ENCODE data around the gene NR1H3. TPM values are rescaled to one million over a fixed set of nuclear protein-coding genes. Genes with fewer than 3 reads are reported as not detected.
A peak's percentile ranks its signal among the peaks of the same experiment; 100 is the strongest.
"Not testable (repeated sequence)": the region's sequence is repeated elsewhere in the genome, so short reads cannot be mapped to it uniquely, and the experiment has no call there.

NR1H3 gene
- total RNA-seq = 10 to 100 TPM; 56.1 to 92.4 (median 91.1) TPM

DNA sequence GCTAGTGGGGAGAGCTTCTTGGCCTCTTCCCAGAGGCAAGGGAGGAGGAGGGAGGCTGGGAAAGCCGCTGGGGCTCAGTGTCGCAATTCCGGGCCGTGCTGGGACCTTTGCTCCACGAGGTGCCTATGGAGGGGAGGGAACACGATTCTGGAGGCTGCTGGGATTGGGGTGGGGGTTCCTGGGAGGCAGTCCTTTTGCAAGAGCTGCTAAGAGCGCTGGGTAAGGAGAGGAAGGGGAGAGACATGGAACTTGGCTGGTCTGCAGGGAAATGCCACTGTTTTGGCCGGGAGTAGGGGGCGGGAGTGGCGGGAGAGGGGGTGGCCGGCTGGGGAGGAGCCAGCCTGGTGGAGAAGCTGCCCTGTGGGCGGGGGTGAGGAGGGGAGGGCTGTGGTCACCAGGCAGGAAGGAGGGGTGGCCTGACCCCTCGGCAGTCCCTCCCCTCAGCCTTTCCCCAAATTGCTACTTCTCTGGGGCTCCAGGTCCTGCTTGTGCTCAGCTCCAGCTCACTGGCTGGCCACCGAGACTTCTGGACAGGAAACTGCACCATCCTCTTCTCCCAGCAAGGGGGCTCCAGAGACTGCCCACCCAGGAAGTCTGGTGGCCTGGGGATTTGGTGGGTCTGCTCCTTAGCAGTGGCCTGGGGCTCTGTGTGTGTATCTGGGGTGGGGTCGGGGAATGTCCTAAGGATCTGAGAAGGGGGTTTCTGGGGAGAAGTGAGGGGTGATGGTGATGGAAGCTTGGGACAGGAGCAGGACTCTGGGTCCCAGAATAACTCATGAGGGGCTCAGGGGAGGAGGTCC, at the start of gene NR1H3:
Gene NR1H3 (plus strand): TSS at position 480 of the 800 bp plus-strand sequence. CDS start 1,221 bp downstream, outside the sequence.
- Histone ChIP-seq H3K9me3 (no peaks in the 10 kb centered on the region), H3K4me1 (peaks cover 4% of the 10 kb centered on the region in 2 donors), H3K27me3 (no peaks in the 10 kb centered on the region), H3K36me3 (no peaks in the 10 kb centered on the region), H3K27ac (peak within 1 kb of the TSS; percentile 78 to 96), H3K4me3 (peak within 1 kb of the TSS; percentile 40 to 63 (median 41))
- DNase-seq (ENCODE audit: low spot score in 2 of 2) = peak; percentile 56 to 71
- intact Hi-C loops (cut with DNase I; ENCODE audit: low total_unique reads) = loop anchor here (10.0 kb wide), 1 partner anchor 73 kb away; the partner anchor contains the start of gene PACSIN3
- TF ChIP-seq CTCF (IDR thresholded peaks at IDR 0.05) (peak; percentile 45 to 59 (median 46)), POLR2A (IDR thresholded peaks at IDR 0.05) (no peak), POLR2AphosphoS5 (IDR thresholded peaks at IDR 0.05) (peak in 2 of 3 donors; percentile 76 to 82)

DNA sequence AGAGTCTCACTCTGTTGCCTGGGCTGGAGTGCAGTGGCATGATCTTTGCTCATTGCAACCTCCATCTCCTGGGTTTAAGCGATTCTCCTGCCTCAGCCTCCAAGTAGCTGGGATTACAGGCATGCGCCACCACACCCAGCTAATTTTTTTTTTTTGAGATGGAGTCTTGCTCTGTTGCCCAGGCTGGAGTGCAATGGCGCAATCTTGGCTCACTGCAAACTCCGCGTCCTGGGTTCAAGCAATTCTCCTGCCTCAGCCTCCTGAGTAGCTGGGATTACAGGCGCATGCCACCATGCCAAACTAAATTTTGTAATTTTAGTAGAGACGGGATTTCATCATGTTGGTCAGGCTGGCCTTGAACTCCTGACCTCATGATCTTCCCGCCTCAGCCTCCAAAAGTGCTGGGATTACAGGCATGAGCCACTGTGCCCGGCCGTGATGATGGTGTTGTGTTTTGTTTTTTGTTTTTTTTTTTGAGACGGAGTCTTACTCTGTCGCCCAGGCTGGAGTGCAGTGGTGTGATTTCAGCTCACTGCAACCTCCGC, 49.7 kb upstream of the NR1H3 start:
- intact Hi-C loops (cut with DNase I; ENCODE audit: low total_unique reads); H3K9me3 ChIP-seq; H3K36me3 ChIP-seq; H3K4me3 ChIP-seq; H3K4me1 ChIP-seq; DNase-seq (ENCODE audit: low spot score in 2 of 2); H3K27ac ChIP-seq; H3K27me3 ChIP-seq: not testable (repeated sequence)

- Histone ChIP-seq H3K36me3 (no peaks in the 10 kb centered on the region), H3K27ac (no peak overlapping the region), H3K9me3 (no peaks in the 10 kb centered on the region), H3K27me3 (no peaks in the 10 kb centered on the region), H3K4me3 (no peak overlapping the region), H3K4me1 (no peaks in the 10 kb centered on the region)
- DNase-seq (ENCODE audit: low spot score in 2 of 2) = no peak
- intact Hi-C loops (cut with DNase I; ENCODE audit: low total_unique reads) = no loop called here
- TF ChIP-seq CTCF (IDR thresholded peaks at IDR 0.05) = no peak
- TF ChIP-seq POLR2A (IDR thresholded peaks at IDR 0.05) = no peak
- TF ChIP-seq POLR2AphosphoS5 (IDR thresholded peaks at IDR 0.05) = no peak
Measured at GRCh38 chr11:47208628-47209027, 49.2 kb upstream of the NR1H3 start.

DNA sequence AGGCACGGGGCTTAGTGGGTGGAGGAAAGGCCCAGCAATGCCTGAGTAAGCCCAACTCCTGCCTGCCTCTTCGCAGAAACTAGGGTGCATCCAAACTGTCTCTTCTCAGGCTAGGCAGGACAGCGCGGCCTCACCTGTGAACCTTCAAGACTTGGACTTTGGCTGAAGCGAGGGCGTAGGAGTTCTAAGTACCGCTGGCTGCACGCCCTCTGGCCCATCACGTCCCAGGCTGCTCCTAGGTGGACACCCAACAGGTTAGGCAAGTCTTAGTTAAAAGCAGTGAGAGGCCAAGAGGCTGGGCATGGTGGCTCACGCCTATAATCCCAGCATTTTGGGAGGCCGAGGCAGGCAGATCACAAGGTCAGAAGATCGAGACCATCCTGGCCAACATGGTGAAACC, 44.9 kb upstream of the NR1H3 start:
- intact Hi-C loops (cut with DNase I; ENCODE audit: low total_unique reads) = no loop called here
- TF ChIP-seq POLR2A (IDR thresholded peaks at IDR 0.05) (no peak), POLR2AphosphoS5 (IDR thresholded peaks at IDR 0.05) (no peak), CTCF (IDR thresholded peaks at IDR 0.05) (no peak)
- peak in 1 of 2 donors; percentile 46 for DNase-seq (ENCODE audit: low spot score in 2 of 2)
- no peak overlapping the region for H3K4me3 ChIP-seq
- H3K9me3 ChIP-seq = no peaks in the 10 kb centered on the region
- peak overlapping the region in 1 of 2 donors; percentile 16 for H3K27ac ChIP-seq
- peaks cover 0 to 10% of the 10 kb centered on the region in 2 donors for H3K4me1 ChIP-seq
- H3K36me3 ChIP-seq = no peaks in the 10 kb centered on the region
- no peaks in the 10 kb centered on the region for H3K27me3 ChIP-seq

DNA sequence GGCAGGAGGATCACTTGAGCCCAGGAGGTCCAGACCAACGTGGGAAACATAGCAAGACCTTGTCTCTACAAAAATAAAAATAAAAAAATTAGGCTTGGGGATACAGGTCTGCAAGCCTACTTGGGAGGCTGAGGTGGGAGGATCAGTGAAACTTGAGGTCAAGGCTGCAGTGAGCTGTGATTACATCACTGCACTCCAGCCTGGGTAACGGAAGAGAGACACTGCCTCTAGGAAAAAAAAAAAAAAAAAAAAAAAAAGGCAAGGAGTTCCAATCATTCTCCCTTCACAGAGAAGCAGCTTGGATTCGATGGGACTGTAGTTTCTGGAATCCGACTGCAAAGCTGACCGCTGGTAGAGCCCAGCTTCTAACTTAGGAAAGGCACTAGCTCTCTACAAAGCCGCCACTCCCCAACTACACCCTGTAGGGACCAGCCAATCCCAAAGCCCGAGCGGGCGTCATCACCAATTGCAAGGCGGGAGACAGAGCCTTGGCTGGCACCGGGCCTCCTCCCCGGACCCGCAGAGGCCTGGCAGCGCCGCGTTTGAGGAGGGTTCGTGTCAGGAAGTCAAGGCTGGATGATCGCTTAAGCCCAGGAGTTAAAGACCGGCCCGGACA, 43.7 kb upstream of the NR1H3 start:
- peak; percentile 89 to 92 for DNase-seq (ENCODE audit: low spot score in 2 of 2)
- H3K4me1 ChIP-seq = peaks cover 0 to 10% of the 10 kb centered on the region in 2 donors
- no peaks in the 10 kb centered on the region for H3K27me3 ChIP-seq
- no peaks in the 10 kb centered on the region for H3K36me3 ChIP-seq
- TF ChIP-seq POLR2A (IDR thresholded peaks at IDR 0.05) = peak; percentile 36
- peak; percentile 38 to 68 (median 60) for TF ChIP-seq POLR2AphosphoS5 (IDR thresholded peaks at IDR 0.05)
- TF ChIP-seq CTCF (IDR thresholded peaks at IDR 0.05) = no peak
- H3K9me3 ChIP-seq = no peaks in the 10 kb centered on the region
- peak overlapping the region; percentile 53 to 76 (median 70) for H3K4me3 ChIP-seq
- peak overlapping the region; percentile 93 for H3K27ac ChIP-seq
- intact Hi-C loops (cut with DNase I; ENCODE audit: low total_unique reads) = no loop called here
